Measurements from ENCODE around the gene IER5.
"Not testable (repeated sequence)": the region's sequence is repeated elsewhere in the genome, so short reads cannot be mapped to it uniquely, and the experiment has no call there.

The IER5 gene

GRCh38 chr1:181115971-181116370 is 27.5 kb downstream of the IER5 start:
- DNase-seq (ENCODE audit: low spot score): not testable (repeated sequence)

- no peak for DNase-seq (ENCODE audit: low spot score)
Observed at GRCh38 chr1:181116819-181117390, 28.4 kb downstream of the IER5 start.

GRCh38 chr1:181117648-181118449 is 29.3 kb downstream of the IER5 start:
- DNase-seq (ENCODE audit: low spot score): no peak

GRCh38 chr1:181119093-181119989 is 30.8 kb downstream of the IER5 start:
- no peak for DNase-seq (ENCODE audit: low spot score)

GRCh38 chr1:181120924-181121323 is 32.4 kb downstream of the IER5 start:
- DNase-seq (ENCODE audit: low spot score): no peak

GRCh38 chr1:181121498-181121897 is 33.0 kb downstream of the IER5 start:
- DNase-seq (ENCODE audit: low spot score): no peak

- no peak for DNase-seq (ENCODE audit: low spot score)
Observed at GRCh38 chr1:181122222-181122621, 33.7 kb downstream of the IER5 start.

GRCh38 chr1:181123173-181123572 is 34.7 kb downstream of the IER5 start:
- no peak for DNase-seq (ENCODE audit: low spot score)

- no peak for DNase-seq (ENCODE audit: low spot score)
Observed at GRCh38 chr1:181124291-181124751, 35.8 kb downstream of the IER5 start.

- DNase-seq (ENCODE audit: low spot score): no peak
Observed at GRCh38 chr1:181126289-181126688, 37.8 kb downstream of the IER5 start.

- no peak for DNase-seq (ENCODE audit: low spot score)
Observed at GRCh38 chr1:181126871-181127587, 38.5 kb downstream of the IER5 start.

- no peak for DNase-seq (ENCODE audit: low spot score)
Observed at GRCh38 chr1:181127898-181128453, 39.5 kb downstream of the IER5 start.

- DNase-seq (ENCODE audit: low spot score): no peak
Observed at GRCh38 chr1:181128592-181129497, 40.3 kb downstream of the IER5 start.

GRCh38 chr1:181129771-181130606 is 41.5 kb downstream of the IER5 start:
- DNase-seq (ENCODE audit: low spot score): no peak

- DNase-seq (ENCODE audit: low spot score): no peak
Observed at GRCh38 chr1:181131255-181131941, 42.9 kb downstream of the IER5 start.

GRCh38 chr1:181133441-181133951 is 45.0 kb downstream of the IER5 start:
- no peak for DNase-seq (ENCODE audit: low spot score)

GRCh38 chr1:181133969-181134418 is 45.5 kb downstream of the IER5 start:
- no peak for DNase-seq (ENCODE audit: low spot score)

- peak; percentile 19 for DNase-seq (ENCODE audit: low spot score)
Observed at GRCh38 chr1:181134543-181135436, 46.3 kb downstream of the IER5 start.

All from CD4-positive, alpha-beta T cell treated with Interleukin-15 for 4 hours (primary cell).